GM18517 (cell line): ENCODE measurements around the gene PROC.

ENCODE experiments used
- ATAC-seq: cut with Tn5 transposase; IDR thresholded peaks from one replicate; pipeline ENCODE4 v1.9.1; 2021; ENCODE audit warnings: mild to moderate bottlenecking, moderate library complexity; ENCODE audit not compliant: unreplicated experiment

Gene PROC

GRCh38 chr2:127453392-127454171, 35.4 kb downstream of the PROC start:
- no peak for ATAC-seq

- no peak for ATAC-seq
Measured at GRCh38 chr2:127454595-127455565, 36.7 kb downstream of the PROC start.

GRCh38 chr2:127455566-127456493, 37.6 kb downstream of the PROC start:
- no peak for ATAC-seq

GRCh38 chr2:127456960-127457359, 38.7 kb downstream of the PROC start:
- ATAC-seq, result no peak

- no peak for ATAC-seq
Measured at GRCh38 chr2:127462461-127462860, 44.2 kb downstream of the PROC start.

- no peak for ATAC-seq
Measured at GRCh38 chr2:127463155-127463991, 45.1 kb downstream of the PROC start.

GRCh38 chr2:127464470-127465257, 46.4 kb downstream of the PROC start:
- no peak for ATAC-seq

GRCh38 chr2:127465258-127465657, 47.0 kb downstream of the PROC start:
- no peak for ATAC-seq

- no peak for ATAC-seq
Measured at GRCh38 chr2:127469051-127469450, 50.8 kb downstream of the PROC start.

- ATAC-seq, result no peak
Measured at GRCh38 chr2:127469974-127470373, 51.7 kb downstream of the PROC start.

- ATAC-seq, result no peak
Measured at GRCh38 chr2:127471286-127471988, 53.2 kb downstream of the PROC start.

- ATAC-seq, result no peak
Measured at GRCh38 chr2:127472268-127472667, 54.0 kb downstream of the PROC start.

GRCh38 chr2:127475788-127476187, 57.6 kb downstream of the PROC start:
- no peak for ATAC-seq
